HG03103 (cell line): Measurements from ENCODE around the gene MXRA8.
"Not testable (repeated sequence)": the region's sequence is repeated elsewhere in the genome, so short reads cannot be mapped to it uniquely, and the experiment has no call there.

Experiments used
- ATAC-seq: cut with Tn5 transposase; IDR thresholded peaks from one replicate; pipeline ENCODE4 v1.9.1; 2021; ENCODE audit warnings: low read depth; ENCODE audit not compliant: unreplicated experiment

The MXRA8 gene, protein sequence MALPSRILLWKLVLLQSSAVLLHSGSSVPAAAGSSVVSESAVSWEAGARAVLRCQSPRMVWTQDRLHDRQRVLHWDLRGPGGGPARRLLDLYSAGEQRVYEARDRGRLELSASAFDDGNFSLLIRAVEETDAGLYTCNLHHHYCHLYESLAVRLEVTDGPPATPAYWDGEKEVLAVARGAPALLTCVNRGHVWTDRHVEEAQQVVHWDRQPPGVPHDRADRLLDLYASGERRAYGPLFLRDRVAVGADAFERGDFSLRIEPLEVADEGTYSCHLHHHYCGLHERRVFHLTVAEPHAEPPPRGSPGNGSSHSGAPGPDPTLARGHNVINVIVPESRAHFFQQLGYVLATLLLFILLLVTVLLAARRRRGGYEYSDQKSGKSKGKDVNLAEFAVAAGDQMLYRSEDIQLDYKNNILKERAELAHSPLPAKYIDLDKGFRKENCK

DNA sequence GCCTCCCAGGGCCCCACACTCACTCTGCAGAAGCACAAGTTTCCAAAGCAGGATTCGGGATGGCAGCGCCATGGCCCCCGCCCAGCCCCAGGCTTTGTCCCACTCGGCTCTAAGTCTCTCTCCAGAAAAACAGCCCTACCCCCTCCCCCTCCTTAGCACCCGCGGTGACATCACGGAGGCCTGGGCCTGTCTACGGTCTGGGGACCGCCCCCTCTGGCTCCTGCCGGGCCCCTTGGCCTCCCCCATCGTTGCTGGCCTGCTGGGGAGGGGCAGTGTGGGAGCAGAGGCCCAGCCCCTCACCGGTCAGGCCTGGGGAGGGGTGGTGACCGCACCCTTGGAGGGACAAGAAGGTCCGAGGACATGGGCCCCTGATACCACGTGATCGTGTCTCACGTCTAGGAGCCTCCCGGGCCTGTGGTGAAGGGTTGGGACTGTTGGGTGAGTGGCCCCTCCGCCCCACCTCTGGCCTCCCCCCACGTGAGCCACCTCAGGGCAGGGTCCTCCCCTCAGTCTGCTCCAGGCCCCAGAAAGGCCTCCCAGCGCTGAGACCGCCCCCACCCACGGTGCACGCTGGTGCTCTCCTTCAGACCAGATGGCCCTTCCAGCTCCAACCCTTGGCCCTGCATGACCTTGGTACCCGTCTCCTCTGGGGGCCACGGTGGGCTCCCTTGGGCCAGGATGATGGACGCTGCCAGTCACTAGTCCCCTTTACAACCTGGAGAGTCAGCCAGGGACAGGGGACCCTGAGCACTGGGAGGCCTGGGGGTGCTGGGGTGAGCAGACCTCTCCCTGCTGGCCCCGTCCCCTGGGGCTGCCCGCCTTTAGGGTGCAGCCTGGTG is at the start of gene MXRA8:
TSS of gene MXRA8 (minus strand) at position 123 of the 839 bp plus-strand sequence. CDS start at position 72, 51 bp downstream.
- ATAC-seq, result no peak

- peak; percentile 12 for ATAC-seq
These were observed 49.4 kb upstream of the MXRA8 start for GRCh38 chr1:1407636-1408318.

- ATAC-seq, result peak; percentile 83
These were observed 48.7 kb upstream of the MXRA8 start, which contains the start of gene MRPL20 for GRCh38 chr1:1406821-1407635. Gene MRPL20, minus strand, starts transcription at chr1:1407293. Its CDS starts 76 bp downstream, at chr1:1407217.

DNA sequence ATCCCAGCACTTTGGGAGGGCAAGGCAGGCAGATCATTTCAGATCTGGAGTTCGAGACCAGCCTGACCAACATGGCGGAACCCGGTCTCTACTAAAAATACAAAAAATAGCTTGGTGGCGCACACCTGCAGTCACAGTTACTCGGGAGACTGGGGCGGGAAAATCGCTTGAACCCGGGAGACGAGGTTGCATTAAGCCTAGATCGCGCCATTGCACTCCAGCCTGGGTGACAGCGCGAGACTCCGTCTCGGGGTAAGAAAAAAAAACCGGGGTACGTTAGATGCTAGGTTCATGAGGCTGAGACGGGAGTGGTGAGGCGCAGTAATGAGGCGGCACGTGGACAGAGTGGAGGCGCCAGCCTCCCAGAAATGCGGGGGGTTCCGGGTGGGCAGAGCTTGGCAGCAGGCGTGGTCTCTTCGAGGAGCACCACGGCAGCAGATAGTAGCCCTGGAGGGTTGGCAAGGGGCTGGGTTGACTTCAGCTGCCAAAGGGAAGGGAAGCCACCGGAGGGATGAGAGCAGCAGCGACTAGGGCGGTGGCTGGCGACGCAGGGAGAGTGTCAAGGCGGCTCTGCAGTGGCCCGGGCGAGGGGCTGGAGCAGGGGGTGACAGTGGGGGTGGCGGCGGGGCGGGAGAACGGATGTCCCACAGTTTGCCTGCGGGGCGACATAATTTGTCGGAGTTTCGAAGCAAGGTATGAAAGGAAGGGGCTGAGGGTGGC is 47.9 kb upstream of the MXRA8 start:
- no peak for ATAC-seq

DNA sequence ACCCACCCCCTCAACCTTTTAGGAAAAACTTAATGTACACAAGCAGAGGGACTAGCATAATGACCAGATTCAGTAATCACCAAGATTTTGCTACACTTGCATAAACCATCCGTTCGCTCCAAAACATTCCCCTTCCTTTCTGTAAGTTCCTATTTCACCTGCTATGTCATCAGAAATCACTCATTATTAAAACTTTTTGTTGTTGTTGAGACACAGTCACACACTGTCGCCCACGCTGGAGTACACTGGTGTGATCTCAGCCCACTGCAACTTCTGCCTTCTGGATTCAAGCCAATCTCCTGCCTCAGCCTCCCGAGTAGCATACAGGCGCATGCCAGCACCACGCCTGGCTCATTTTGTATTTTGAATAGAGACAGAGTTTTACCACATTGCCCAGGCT is 45.3 kb upstream of the MXRA8 start:
- ATAC-seq, result no peak

- not testable (repeated sequence) for ATAC-seq
These were observed 44.6 kb upstream of the MXRA8 start for GRCh38 chr1:1402901-1403392.

DNA sequence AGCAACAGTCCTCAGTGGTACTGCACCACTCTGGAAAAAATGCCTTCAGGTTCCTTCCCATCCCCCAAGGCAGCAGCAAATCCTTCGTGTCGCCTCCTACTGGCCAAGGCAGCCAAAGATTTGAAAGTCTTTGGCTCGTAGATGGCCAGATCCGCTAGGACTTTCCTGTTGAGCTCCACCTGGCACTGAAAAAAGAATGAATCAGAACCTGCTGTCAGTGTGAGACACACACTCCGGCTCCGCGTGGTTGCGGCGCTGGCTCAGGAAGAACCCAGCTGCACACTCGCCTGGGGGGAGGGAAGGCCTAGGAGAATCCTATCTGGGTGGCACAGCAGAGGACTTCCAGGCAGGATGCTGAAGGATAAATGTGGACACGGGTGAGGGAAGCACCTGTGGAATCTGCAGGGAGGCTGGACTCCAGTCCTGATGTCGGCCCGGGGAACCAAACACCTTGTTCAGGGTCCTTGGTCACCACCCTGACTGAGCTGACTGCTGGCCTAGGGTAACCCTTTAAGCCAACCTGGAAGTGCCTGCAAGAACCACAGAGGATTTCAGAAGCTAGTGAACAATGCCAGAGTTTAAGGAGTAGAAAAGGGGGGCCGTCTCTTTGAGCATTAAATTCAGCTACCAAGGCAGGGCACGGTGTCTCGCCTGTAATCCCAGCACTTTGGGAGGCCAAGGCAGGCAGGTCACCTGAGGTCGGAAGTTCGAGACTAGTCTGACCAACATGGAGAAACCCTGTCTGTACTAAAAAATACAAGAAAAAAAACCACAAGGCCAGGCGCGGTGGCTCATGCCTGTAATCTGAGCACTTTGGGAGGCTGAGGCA is 43.9 kb upstream of the MXRA8 start:
- ATAC-seq, result no peak

DNA sequence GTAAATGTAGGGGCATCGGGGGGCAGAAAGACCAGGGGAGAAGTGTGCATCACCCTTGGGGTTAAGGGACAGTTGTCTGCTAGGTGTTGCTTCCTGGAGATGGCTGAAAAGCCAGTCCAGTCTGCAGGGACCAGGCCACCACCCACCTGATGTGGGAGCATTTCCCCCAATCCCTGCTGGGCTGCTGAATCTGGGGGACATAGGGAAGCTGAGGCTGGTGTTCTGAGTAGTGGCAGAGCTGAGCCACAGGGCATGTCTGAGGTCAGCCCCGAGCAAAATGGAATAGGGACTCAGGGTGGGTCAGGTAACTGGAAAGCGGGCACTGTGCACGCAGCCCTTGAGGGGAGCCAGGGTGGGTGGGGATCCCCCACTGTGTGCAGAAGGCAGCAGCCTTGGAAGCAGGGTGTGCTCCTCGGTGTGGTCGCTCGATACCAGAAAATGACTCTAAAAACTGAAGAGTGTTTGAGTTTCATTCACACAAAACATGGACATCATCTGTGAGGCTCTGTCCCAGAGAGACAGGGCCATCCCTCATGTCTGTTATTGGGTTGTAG is 43.2 kb upstream of the MXRA8 start:
- no peak for ATAC-seq

DNA sequence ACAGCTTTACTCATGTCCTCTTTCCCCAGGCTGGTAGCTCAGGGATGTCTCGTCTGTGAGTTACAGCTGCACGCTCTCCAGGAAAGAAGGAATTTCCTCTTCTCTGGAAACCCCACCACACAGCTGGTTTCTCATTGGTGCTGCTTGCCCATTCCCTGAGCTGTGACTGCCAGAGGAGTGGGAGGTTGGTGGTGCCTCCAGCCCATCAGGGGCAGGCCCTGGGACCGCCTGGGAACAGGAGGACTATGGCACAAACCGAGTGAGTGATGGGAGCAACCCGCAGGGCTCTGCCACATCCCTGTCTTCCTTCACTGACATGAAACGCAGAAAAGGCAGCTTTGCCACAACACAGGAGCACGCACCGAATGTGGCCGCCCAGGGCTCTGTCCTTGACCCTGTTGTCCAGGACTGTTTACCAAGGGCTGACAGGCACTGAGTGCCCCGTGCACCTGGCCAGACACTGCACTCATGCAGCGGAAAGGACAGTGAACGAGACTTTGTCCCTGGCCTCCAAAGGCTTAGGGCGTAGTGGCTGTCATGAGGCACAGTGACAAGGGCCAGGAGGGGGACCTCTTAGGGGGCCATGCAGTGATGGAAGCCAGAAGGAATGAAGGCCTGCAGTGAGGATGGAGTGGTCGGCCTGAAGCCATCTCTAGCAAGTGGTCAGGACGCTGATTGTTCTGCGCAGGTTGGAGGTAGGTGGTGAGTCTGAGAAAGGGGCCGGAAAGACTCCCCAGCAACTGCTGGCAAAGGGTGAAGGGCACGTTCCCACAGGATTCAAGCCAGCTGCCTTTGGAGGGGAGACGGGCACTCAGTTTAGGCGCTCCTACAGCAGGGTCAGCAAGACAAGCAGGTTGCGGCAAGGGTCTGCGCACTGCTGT is 42.5 kb upstream of the MXRA8 start:
- ATAC-seq, result no peak

DNA sequence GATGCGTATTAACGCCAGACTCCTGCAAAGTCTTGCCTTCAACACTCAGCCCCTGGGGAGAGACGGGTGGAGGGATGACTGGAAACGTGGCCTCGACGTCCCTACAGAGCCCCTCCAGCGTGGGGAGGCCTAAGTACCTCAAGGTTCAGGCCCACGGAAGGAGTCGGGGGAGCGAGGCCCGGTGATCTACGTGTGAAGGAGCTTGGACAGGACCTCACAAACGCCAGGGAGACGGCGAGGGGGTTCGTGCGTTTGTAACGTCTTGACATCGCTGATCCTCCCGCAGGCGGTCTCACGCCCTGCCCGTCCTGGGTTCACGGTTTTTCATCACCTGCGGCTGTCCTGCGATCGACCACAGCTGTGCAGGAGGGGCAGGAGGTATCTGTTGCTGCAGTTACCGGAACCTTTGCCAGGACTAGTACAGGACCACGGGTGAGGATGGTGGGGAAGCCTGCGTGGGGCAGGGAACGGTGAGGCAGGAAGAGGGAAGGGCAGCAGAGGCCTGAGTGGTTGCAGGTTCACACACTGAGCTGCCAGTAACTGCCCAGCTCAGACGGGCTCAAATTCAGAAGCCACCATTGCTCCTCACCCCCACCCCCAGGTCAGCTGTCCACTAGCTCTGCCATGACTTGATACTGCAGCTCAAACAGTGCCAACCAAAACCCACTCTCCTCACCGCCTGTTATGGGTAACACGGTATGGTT is 41.7 kb upstream of the MXRA8 start:
- ATAC-seq, result peak; percentile 7

GRCh38 chr1:1399187-1399871 is 41.0 kb upstream of the MXRA8 start, which contains the start of gene CCNL2:
Gene CCNL2, minus strand, starts transcription at chr1:1399335. Its CDS starts 29 bp downstream, at chr1:1399306.
- ATAC-seq, result peak; percentile 92

DNA sequence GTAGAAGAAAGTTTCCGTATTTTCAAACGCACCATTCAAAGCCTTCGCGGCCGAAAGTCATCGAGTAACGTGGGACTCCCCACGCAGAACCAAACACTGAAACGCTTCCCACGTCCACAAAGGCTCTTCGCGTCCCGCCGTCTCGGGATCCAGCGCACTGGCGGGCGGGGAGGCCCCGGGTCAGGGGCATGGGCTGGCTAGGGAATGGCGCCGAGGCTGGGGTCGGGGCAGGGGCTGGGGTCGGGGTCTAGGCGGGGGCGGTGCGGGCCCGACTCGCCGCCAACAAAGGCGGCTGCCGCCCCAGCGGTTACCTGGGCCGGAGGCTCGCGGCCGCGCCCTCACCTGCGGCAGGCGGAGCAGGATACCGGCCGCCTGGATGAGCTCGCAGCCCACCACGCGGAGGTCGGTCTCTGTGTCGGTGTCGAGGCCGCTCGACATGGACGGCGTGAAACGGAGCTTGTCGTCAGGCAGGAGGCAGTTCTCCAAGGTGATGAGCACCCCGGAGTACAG is 40.4 kb upstream of the MXRA8 start:
- peak; percentile 1 for ATAC-seq

GRCh38 chr1:1397839-1398523 is 39.6 kb upstream of the MXRA8 start:
- no peak for ATAC-seq

DNA sequence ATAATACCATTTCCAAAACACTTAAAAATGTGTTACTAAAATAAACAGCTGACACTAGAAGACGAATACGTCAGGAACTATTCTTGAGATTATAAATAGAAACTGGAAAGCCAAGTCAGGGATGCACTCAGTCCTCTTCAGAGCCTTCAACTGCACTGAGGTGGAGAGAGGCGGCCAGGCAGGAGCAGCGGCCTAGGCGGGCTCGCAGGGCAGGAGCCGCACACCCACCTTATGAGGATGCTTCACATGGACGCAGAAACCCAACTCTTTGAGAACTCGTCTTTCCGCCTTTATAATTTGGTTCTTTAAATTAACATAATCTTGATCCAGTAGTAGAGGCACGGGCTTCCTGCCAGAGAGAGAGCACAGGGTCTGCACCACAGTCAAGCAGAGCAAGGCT is 36.8 kb upstream of the MXRA8 start:
- no peak for ATAC-seq

- no peak for ATAC-seq
These were observed 35.8 kb upstream of the MXRA8 start for GRCh38 chr1:1394116-1394515.
